WTC11 (cell line): ENCODE measurements around the gene ZNF77. TPM values are rescaled to one million over a fixed set of nuclear protein-coding genes. Genes with fewer than 3 reads are reported as not detected.

ENCODE experiments used
- AFF4 ChIP-seq: sonication (generic); formaldehyde crosslinking; IDR thresholded peaks from 2 replicates; pipeline ENCODE4 v1.8.1; 2023; ENCODE audit warnings: mild to moderate bottlenecking, missing genetic modification reagents, borderline replicate concordance
- CTCF ChIP-seq: fragments of 200-600 bp; IDR thresholded peaks from 2 replicates; pipeline ENCODE4 v1.8.0; 2022; ENCODE audit warnings: antibody characterized with exemption
- E2F1 ChIP-seq: sonication (generic); formaldehyde crosslinking; IDR thresholded peaks from 2 replicates; pipeline ENCODE4 v1.8.0; 2022; ENCODE audit warnings: mild to moderate bottlenecking, missing genetic modification reagents
- ELF4 ChIP-seq: sonication (generic); formaldehyde crosslinking; IDR thresholded peaks from 2 replicates; pipeline ENCODE4 v1.8.1; 2022; ENCODE audit warnings: low read depth, mild to moderate bottlenecking, moderate library complexity, missing genetic modification reagents
- EMX1 ChIP-seq: fragments of 250-450 bp; sonication (Bioruptor Pico); IDR thresholded peaks from 2 replicates; pipeline ENCODE4 v1.8.0; 2021; ENCODE audit warnings: mild to moderate bottlenecking
- ERG ChIP-seq: fragments of 250-450 bp; sonication (Bioruptor Pico); IDR thresholded peaks from 2 replicates; pipeline ENCODE4 v1.8.0; 2021; ENCODE audit warnings: mild to moderate bottlenecking
- ESRRA ChIP-seq: sonication (generic); formaldehyde crosslinking; IDR thresholded peaks from 2 replicates; pipeline ENCODE4 v1.8.1; 2022; ENCODE audit warnings: mild to moderate bottlenecking, missing genetic modification reagents, borderline replicate concordance
- HMGA2 ChIP-seq: fragments of 250-450 bp; sonication (Bioruptor Pico); IDR thresholded peaks from 2 replicates; pipeline ENCODE4 v1.4.0; 2021; ENCODE audit warnings: mild to moderate bottlenecking, moderate library complexity
- IRF2 ChIP-seq: sonication (generic); formaldehyde crosslinking; IDR thresholded peaks from 2 replicates; pipeline ENCODE4 v1.8.0; 2022; ENCODE audit warnings: low read depth, missing genetic modification reagents, borderline replicate concordance
- OVOL2 ChIP-seq: fragments of 250-450 bp; sonication (Bioruptor Pico); IDR thresholded peaks from 2 replicates; pipeline ENCODE4 v1.9.0; 2021; ENCODE audit warnings: mild to moderate bottlenecking, borderline replicate concordance
- PRRX2 ChIP-seq: fragments of 250-450 bp; sonication (Bioruptor Pico); IDR thresholded peaks from 2 replicates; pipeline ENCODE4 v1.8.0; 2021; ENCODE audit warnings: mild to moderate bottlenecking
- RELA ChIP-seq: sonication (generic); formaldehyde crosslinking; IDR thresholded peaks from 2 replicates; pipeline ENCODE4 v1.8.1; 2022; ENCODE audit warnings: missing genetic modification reagents, mild to moderate bottlenecking, borderline replicate concordance
- SMAD4 ChIP-seq: sonication (generic); formaldehyde crosslinking; IDR thresholded peaks from 2 replicates; pipeline ENCODE4 v1.8.0; 2022; ENCODE audit warnings: mild to moderate bottlenecking, missing genetic modification reagents
- SP1 ChIP-seq: sonication (generic); formaldehyde crosslinking; conservative IDR thresholded peaks from 2 replicates; pipeline ENCODE4 v1.8.1; 2022; ENCODE audit warnings: missing genetic modification reagents
- USF2 ChIP-seq: sonication (generic); formaldehyde crosslinking; IDR thresholded peaks from 2 replicates; pipeline ENCODE4 v1.8.1; 2023; ENCODE audit warnings: mild to moderate bottlenecking, missing genetic modification reagents, moderate library complexity
- ZNF219 ChIP-seq: sonication (generic); formaldehyde crosslinking; IDR thresholded peaks from 2 replicates; pipeline ENCODE4 v1.8.0; 2023; ENCODE audit warnings: missing genetic modification reagents, mild to moderate bottlenecking, borderline replicate concordance
- ZNF396 ChIP-seq: fragments of 250-450 bp; sonication (Bioruptor Pico); IDR thresholded peaks from 2 replicates; pipeline ENCODE4 v1.8.0; 2021; ENCODE audit warnings: mild to moderate bottlenecking, moderate library complexity, borderline replicate concordance
- total RNA-seq: library from RNA; stranded (reverse); gene quantifications from 3 replicates; pipeline ENCODE4 v1.2.3, GENCODE V29; 2021
- TF ChIP-seq, protein P1 (sequence below): fragments of 250-450 bp; sonication (Bioruptor Pico); IDR thresholded peaks from 2 replicates; pipeline ENCODE4 v2.1.2; 2022; ENCODE audit warnings: mild to moderate bottlenecking, moderate library complexity
- TF ChIP-seq, protein P2 (sequence below): sonication (generic); formaldehyde crosslinking; IDR thresholded peaks from 2 replicates; pipeline ENCODE4 v1.8.1; 2023; ENCODE audit warnings: mild to moderate bottlenecking, missing genetic modification reagents
- TF ChIP-seq, protein P3 (sequence below): sonication (generic); formaldehyde crosslinking; IDR thresholded peaks from 2 replicates; pipeline ENCODE4 v1.8.1; 2022; ENCODE audit warnings: low read depth, mild to moderate bottlenecking, moderate library complexity, missing genetic modification reagents, borderline replicate concordance
- TF ChIP-seq, protein P4 (sequence below): fragments of 250-450 bp; sonication (Bioruptor Pico); IDR thresholded peaks from 2 replicates; pipeline ENCODE4 v1.9.0; 2021; ENCODE audit warnings: mild to moderate bottlenecking

ZNF77 gene
- total RNA-seq, 1 experiment from 2014 or later, result 4.7 TPM

DNA sequence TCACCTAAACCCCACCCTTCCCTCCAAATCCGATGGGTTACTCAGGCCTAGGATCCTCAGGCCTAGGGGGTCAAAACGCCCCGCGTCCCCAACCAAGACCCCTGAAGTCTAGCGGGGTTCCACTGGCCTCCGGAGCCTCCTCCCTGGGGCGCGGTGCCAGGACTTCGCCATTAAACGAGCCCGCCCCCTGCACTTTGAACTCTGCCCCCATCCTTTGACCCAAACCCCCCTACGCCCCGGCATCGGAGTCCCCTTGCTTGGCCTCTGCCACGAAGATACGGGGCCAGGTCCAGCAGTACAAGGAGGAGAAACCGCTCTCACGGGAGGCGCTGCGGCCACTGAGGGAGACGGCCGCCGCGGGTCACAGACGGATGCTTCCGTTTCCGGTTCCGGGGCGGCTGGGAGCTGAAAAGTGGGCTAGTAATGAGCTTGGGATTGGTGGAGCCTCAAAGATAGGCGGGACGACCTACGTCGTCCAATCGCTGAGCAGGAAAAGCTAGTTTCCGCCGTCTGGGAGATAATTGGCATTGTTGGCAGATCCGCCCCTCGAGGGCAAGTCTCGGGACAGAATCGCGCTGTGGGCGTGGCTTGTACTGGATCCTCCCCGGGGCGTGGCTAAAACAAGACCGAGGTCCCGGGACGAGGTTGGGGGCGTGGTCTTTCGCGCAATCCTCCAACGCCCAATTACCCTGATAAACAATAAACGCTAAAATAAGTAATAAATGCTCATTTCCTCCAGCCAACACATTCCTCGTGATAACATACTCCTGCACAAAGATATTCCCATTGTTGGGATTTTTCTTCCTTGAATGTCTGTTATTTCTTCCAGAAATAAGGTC is 5.7 kb upstream of the ZNF77 start (continued):
- TF ChIP-seq, protein P1, sequence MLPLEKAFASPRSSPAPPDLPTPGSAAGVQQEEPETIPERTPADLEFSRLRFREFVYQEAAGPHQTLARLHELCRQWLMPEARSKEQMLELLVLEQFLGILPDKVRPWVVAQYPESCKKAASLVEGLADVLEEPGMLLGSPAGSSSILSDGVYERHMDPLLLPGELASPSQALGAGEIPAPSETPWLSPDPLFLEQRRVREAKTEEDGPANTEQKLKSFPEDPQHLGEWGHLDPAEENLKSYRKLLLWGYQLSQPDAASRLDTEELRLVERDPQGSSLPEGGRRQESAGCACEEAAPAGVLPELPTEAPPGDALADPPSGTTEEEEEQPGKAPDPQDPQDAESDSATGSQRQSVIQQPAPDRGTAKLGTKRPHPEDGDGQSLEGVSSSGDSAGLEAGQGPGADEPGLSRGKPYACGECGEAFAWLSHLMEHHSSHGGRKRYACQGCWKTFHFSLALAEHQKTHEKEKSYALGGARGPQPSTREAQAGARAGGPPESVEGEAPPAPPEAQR (CRISPR knock-in tag), result no peak
- TF ChIP-seq CTCF (no peak), ESRRA (CRISPR knock-in tag) (no peak), E2F1 (CRISPR knock-in tag) (no peak), ERG (CRISPR knock-in tag) (no peak), EMX1 (CRISPR knock-in tag) (no peak), IRF2 (CRISPR knock-in tag) (no peak), PRRX2 (CRISPR knock-in tag) (no peak), HMGA2 (CRISPR knock-in tag) (no peak), ELF4 (CRISPR knock-in tag) (no peak), AFF4 (no peak), SP1 (CRISPR knock-in tag) (peak; percentile 80), USF2 (no peak), OVOL2 (CRISPR knock-in tag) (no peak), RELA (CRISPR knock-in tag) (no peak), ZNF396 (CRISPR knock-in tag) (no peak), ZNF219 (no peak), SMAD4 (no peak)
- TF ChIP-seq, protein P2, sequence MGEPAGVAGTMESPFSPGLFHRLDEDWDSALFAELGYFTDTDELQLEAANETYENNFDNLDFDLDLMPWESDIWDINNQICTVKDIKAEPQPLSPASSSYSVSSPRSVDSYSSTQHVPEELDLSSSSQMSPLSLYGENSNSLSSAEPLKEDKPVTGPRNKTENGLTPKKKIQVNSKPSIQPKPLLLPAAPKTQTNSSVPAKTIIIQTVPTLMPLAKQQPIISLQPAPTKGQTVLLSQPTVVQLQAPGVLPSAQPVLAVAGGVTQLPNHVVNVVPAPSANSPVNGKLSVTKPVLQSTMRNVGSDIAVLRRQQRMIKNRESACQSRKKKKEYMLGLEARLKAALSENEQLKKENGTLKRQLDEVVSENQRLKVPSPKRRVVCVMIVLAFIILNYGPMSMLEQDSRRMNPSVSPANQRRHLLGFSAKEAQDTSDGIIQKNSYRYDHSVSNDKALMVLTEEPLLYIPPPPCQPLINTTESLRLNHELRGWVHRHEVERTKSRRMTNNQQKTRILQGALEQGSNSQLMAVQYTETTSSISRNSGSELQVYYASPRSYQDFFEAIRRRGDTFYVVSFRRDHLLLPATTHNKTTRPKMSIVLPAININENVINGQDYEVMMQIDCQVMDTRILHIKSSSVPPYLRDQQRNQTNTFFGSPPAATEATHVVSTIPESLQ (CRISPR knock-in tag), result no peak
- TF ChIP-seq, protein P3, sequence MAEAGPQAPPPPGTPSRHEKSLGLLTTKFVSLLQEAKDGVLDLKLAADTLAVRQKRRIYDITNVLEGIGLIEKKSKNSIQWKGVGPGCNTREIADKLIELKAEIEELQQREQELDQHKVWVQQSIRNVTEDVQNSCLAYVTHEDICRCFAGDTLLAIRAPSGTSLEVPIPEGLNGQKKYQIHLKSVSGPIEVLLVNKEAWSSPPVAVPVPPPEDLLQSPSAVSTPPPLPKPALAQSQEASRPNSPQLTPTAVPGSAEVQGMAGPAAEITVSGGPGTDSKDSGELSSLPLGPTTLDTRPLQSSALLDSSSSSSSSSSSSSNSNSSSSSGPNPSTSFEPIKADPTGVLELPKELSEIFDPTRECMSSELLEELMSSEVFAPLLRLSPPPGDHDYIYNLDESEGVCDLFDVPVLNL (CRISPR knock-in tag), result no peak
- TF ChIP-seq, protein P4, sequence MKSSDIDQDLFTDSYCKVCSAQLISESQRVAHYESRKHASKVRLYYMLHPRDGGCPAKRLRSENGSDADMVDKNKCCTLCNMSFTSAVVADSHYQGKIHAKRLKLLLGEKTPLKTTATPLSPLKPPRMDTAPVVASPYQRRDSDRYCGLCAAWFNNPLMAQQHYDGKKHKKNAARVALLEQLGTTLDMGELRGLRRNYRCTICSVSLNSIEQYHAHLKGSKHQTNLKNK (CRISPR knock-in tag), result no peak
